ENCODE measurements around the gene DUSP28. TPM values are rescaled to one million over a fixed set of nuclear protein-coding genes. Genes with fewer than 3 reads are reported as not detected.
"Not testable (repeated sequence)": the region's sequence is repeated elsewhere in the genome, so short reads cannot be mapped to it uniquely, and the experiment has no call there.

DUSP28 gene
- total RNA-seq, 6 donors from 2014 or later, result 3.2 to 30.4 (median 5.7) TPM

DNA sequence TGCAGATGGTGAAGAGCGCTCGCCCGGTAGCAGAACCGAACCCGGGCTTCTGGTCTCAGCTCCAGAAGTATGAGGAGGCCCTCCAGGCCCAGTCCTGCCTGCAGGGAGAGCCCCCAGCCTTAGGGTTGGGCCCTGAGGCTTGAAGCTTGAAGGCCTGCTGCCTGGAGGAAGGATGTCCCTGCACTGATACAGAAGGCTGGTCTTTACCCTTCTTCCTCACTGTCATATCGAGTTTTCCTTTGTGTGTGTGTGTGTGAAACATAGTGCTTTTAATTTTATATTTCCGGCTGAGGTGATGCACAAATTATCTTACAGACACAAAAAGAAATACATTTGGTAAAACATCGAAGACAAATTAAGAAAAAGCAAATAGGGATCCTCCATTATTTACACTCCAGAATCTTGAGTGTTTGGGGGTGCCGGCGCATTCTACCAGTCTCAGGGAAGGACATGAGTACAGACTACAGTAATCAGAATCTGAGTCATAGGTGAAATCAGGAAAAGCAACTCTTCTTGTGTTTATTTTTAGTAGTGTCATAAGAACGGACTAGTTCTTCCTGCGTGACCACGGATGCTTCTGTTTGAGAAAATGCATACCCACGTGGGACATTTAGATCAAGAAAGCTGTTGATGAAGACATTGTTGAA lies 1.3 kb downstream of the DUSP28 start:
- peak in 1 of 2 donors; percentile 60 for DNase-seq
- WGBS, 2 donors, result 12% methylated on average over 9 to 14 of the region's 14 CpGs
- peaks cover 61 to 94% (median 72%) of the 10 kb centered on the region in 4 donors for H3K4me1 ChIP-seq

DNA sequence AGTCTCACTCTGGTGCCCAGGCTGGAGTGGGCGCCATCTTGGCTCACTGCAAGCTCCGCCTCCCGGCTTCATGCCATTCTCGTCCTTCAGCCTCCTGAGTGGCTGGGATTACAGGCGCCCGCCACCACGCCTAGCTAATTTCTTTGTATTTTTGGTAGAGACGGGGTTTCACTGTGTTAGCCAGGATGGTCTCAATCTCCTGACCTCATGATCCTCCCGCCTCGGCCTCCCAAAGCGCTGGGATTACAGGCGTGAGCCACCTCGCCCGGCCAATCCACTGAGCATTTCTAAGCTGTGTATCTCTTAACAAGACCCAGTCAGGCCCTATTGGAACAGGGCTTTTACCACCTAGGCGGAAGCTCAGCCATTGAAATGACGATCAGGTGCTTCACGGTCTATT lies 3.1 kb downstream of the DUSP28 start:
- Histone ChIP-seq H3K4me1 (peaks cover 61 to 92% (median 73%) of the 10 kb centered on the region in 4 donors), H3K27ac (peak overlapping the region in 1 of 4 donors; percentile 98)
- not testable (repeated sequence) for H3K4me3 ChIP-seq; H3K36me3 ChIP-seq; H3K27me3 ChIP-seq; H3K9me3 ChIP-seq; ATAC-seq (ENCODE audit: low FRiP score in 2 of 2)
- peak in 1 of 2 donors; percentile 22 for DNase-seq
- 94 to 98% methylated on average over 17 of the region's 17 CpGs for WGBS, 2 donors

More for the DNA sequence above, 1.3 kb downstream of the DUSP28 start:
- peak in 1 of 4 donors; percentile 34 for TF ChIP-seq EP300 (IDR thresholded peaks at IDR 0.05)
- TF ChIP-seq, protein P1, sequence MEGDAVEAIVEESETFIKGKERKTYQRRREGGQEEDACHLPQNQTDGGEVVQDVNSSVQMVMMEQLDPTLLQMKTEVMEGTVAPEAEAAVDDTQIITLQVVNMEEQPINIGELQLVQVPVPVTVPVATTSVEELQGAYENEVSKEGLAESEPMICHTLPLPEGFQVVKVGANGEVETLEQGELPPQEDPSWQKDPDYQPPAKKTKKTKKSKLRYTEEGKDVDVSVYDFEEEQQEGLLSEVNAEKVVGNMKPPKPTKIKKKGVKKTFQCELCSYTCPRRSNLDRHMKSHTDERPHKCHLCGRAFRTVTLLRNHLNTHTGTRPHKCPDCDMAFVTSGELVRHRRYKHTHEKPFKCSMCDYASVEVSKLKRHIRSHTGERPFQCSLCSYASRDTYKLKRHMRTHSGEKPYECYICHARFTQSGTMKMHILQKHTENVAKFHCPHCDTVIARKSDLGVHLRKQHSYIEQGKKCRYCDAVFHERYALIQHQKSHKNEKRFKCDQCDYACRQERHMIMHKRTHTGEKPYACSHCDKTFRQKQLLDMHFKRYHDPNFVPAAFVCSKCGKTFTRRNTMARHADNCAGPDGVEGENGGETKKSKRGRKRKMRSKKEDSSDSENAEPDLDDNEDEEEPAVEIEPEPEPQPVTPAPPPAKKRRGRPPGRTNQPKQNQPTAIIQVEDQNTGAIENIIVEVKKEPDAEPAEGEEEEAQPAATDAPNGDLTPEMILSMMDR (IDR thresholded peaks at IDR 0.05), result no peak
- TF ChIP-seq POLR2A (IDR thresholded peaks at IDR 0.05), result no peak
- TF ChIP-seq POLR2AphosphoS5 (IDR thresholded peaks at IDR 0.05), result no peak
- peak overlapping the region; percentile 98 to 100 (median 98) for H3K27ac ChIP-seq
- H3K4me3 ChIP-seq, result peak overlapping the region; percentile 30 to 92 (median 90)
- ATAC-seq (ENCODE audit: low FRiP score in 2 of 2), result no peak
- no peaks in the 10 kb centered on the region for H3K27me3 ChIP-seq
- no peaks in the 10 kb centered on the region for H3K36me3 ChIP-seq
- no peaks in the 10 kb centered on the region for H3K9me3 ChIP-seq

DNA sequence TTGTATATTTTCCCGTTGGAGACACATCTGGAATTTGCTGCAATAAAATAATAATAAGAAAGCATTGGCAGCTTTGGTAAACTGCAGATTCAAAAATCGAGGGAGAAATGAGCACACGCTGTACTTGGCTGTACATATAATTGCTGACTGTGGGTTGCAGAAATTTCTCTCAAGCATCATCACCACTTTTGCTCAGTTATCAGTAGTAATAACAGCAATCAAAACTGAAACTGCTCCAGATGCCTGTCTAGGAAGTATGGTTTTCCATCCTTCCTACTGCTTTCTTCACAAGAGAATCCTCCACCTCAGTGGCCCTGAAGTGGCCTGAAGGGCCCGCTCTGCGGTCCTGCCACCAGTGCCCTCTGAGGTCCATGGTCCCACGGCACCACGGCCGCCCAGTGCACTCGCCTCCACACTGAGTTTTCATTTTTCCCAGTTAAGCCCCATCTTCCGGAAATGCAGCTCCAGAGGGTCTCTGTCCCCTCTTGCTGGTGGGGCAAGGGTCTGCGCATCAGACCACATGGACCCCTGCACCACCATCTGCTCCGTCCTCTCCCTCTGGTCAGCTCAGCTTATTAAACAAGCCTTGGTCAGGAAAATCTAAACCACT lies 3.9 kb downstream of the DUSP28 start:
- TF ChIP-seq, protein P1 (IDR thresholded peaks at IDR 0.05), result no peak
- TF ChIP-seq EP300 (IDR thresholded peaks at IDR 0.05), result no peak
- Histone ChIP-seq H3K4me3 (no peak overlapping the region), H3K27me3 (no peaks in the 10 kb centered on the region), H3K4me1 (peaks cover 53 to 87% (median 69%) of the 10 kb centered on the region in 4 donors), H3K27ac (peak overlapping the region; percentile 20 to 97 (median 96)), H3K36me3 (no peaks in the 10 kb centered on the region), H3K9me3 (no peaks in the 10 kb centered on the region)
- DNase-seq, result peak in 1 of 2 donors; percentile 55
- no peak for ATAC-seq (ENCODE audit: low FRiP score in 2 of 2)
- 96% methylated on average over 12 of the region's 12 CpGs for WGBS, 2 donors

DNA sequence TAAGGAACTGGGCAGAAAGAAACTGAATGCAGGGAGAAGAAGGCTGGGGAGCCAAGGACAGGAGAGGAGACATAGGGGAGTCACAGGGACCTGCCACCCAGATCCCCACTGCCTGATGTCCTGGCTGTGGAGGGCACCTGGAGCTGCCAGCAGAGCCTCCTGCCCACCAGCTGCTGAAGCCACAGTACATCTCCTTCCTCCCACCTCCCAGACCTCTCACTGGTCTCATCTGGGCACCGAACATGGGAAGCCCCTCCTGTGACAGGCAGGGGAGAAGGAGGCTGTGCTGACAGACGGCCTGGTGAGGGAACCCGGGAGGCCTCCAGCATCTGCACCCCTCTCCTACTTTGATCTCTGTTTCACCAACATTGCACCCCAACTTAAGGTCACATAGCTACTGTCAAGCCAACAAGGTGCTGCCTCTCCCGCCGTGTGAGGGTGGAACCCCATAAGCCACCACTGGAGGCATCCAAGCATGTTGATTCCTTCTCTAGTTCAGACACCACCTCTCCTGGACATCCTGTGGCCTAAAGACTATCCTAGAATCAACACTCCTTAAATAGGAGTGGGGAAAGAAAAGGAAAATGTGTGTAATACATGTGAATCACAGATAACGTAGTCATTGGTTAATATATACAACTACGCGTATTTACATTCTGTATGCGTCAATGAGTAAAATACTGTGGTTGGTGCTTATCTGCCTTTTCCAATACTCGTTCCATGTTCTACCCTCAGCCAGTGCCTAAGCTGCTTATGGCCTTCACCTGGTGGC lies 4.6 kb downstream of the DUSP28 start:
- WGBS, 2 donors, result 77% methylated on average over 7 to 10 of the region's 10 CpGs
- Histone ChIP-seq H3K36me3 (no peaks in the 10 kb centered on the region), H3K27me3 (no peaks in the 10 kb centered on the region), H3K9me3 (no peaks in the 10 kb centered on the region), H3K4me1 (peaks cover 52 to 87% (median 69%) of the 10 kb centered on the region in 4 donors), H3K27ac (peak overlapping the region; percentile 94 to 97 (median 96)), H3K4me3 (peak overlapping the region in 2 of 4 donors; percentile 83 to 89)
- no peak for DNase-seq
- ATAC-seq (ENCODE audit: low FRiP score in 2 of 2), result no peak
- TF ChIP-seq, protein P1 (IDR thresholded peaks at IDR 0.05), result no peak
- TF ChIP-seq POLR2A (IDR thresholded peaks at IDR 0.05), result no peak
- TF ChIP-seq EP300 (IDR thresholded peaks at IDR 0.05), result no peak
- TF ChIP-seq POLR2AphosphoS5 (IDR thresholded peaks at IDR 0.05), result no peak
